ENCODE measurements around the gene LEFTY1.

- TF ChIP-seq CTCF (IDR thresholded peaks at IDR 0.05) = no peak
- no peak for TF ChIP-seq POLR2A (IDR thresholded peaks at IDR 0.05; ENCODE audit: low read depth)
Measured at GRCh38 chr1:225878282-225878681, 10.7 kb downstream of the LEFTY1 start.
